Measurements from ENCODE around the gene GJD2.

The GJD2 gene

GRCh38 chr15:34793071-34793470 is 38.3 kb upstream of the GJD2 start:
- peaks cover 4% of the 10 kb centered on the region; the same call in 1 of the 2 replicates for H3K27me3 ChIP-seq (replicated peaks; ENCODE audit: control insufficient read depth, insufficient read depth, low read length)
- no peaks in the 10 kb centered on the region for H3K36me3 ChIP-seq (ENCODE audit: control insufficient read depth, insufficient read depth, low read length)
- no peak for DNase-seq (ENCODE audit: extremely low read depth, insufficient read length)
- no peak overlapping the region for H3K4me3 ChIP-seq (replicated peaks; ENCODE audit: low read depth, low read length)
- no peak for TF ChIP-seq CTCF (IDR thresholded peaks at IDR 0.05; ENCODE audit: insufficient read depth, low read length, poor library complexity, severe bottlenecking)

- Histone ChIP-seq H3K27me3 (replicated peaks; ENCODE audit: control insufficient read depth, insufficient read depth, low read length) (peaks cover 4% of the 10 kb centered on the region; the same call in 1 of the 2 replicates), H3K4me3 (replicated peaks; ENCODE audit: low read depth, low read length) (no peak overlapping the region), H3K36me3 (ENCODE audit: control insufficient read depth, insufficient read depth, low read length) (no peaks in the 10 kb centered on the region)
- no peak for TF ChIP-seq CTCF (IDR thresholded peaks at IDR 0.05; ENCODE audit: insufficient read depth, low read length, poor library complexity, severe bottlenecking)
- DNase-seq (ENCODE audit: extremely low read depth, insufficient read length): no peak
Observed at GRCh38 chr15:34791701-34792100, 36.9 kb upstream of the GJD2 start.

GRCh38 chr15:34790121-34790520 is 35.3 kb upstream of the GJD2 start:
- no peaks in the 10 kb centered on the region for H3K36me3 ChIP-seq (ENCODE audit: control insufficient read depth, insufficient read depth, low read length)
- H3K27me3 ChIP-seq (replicated peaks; ENCODE audit: control insufficient read depth, insufficient read depth, low read length): peaks cover 4% of the 10 kb centered on the region; the same call in 1 of the 2 replicates
- no peak for TF ChIP-seq CTCF (IDR thresholded peaks at IDR 0.05; ENCODE audit: insufficient read depth, low read length, poor library complexity, severe bottlenecking)
- DNase-seq (ENCODE audit: extremely low read depth, insufficient read length): no peak
- no peak overlapping the region for H3K4me3 ChIP-seq (replicated peaks; ENCODE audit: low read depth, low read length)

GRCh38 chr15:34789326-34789725 is 34.5 kb upstream of the GJD2 start:
- DNase-seq (ENCODE audit: extremely low read depth, insufficient read length): no peak
- no peak for TF ChIP-seq CTCF (IDR thresholded peaks at IDR 0.05; ENCODE audit: insufficient read depth, low read length, poor library complexity, severe bottlenecking)
- H3K4me3 ChIP-seq (replicated peaks; ENCODE audit: low read depth, low read length): no peak overlapping the region
- H3K36me3 ChIP-seq (ENCODE audit: control insufficient read depth, insufficient read depth, low read length): no peaks in the 10 kb centered on the region
- H3K27me3 ChIP-seq (replicated peaks; ENCODE audit: control insufficient read depth, insufficient read depth, low read length): no peaks in the 10 kb centered on the region; the same call in 1 of the 2 replicates

- no peaks in the 10 kb centered on the region; the same call in 1 of the 2 replicates for H3K27me3 ChIP-seq (replicated peaks; ENCODE audit: control insufficient read depth, insufficient read depth, low read length)
- no peaks in the 10 kb centered on the region for H3K36me3 ChIP-seq (ENCODE audit: control insufficient read depth, insufficient read depth, low read length)
- no peak overlapping the region for H3K4me3 ChIP-seq (replicated peaks; ENCODE audit: low read depth, low read length)
- TF ChIP-seq CTCF (IDR thresholded peaks at IDR 0.05; ENCODE audit: insufficient read depth, low read length, poor library complexity, severe bottlenecking): no peak
- DNase-seq (ENCODE audit: extremely low read depth, insufficient read length): no peak
Observed at GRCh38 chr15:34786206-34786605, 31.4 kb upstream of the GJD2 start.

GRCh38 chr15:34783991-34784390 is 29.2 kb upstream of the GJD2 start:
- DNase-seq (ENCODE audit: extremely low read depth, insufficient read length): no peak
- no peak for TF ChIP-seq CTCF (IDR thresholded peaks at IDR 0.05; ENCODE audit: insufficient read depth, low read length, poor library complexity, severe bottlenecking)
- Histone ChIP-seq H3K4me3 (replicated peaks; ENCODE audit: low read depth, low read length) (no peak overlapping the region), H3K27me3 (replicated peaks; ENCODE audit: control insufficient read depth, insufficient read depth, low read length) (no peaks in the 10 kb centered on the region), H3K36me3 (ENCODE audit: control insufficient read depth, insufficient read depth, low read length) (no peaks in the 10 kb centered on the region)
